Rectal smooth muscle tissue (tissue), 1 donor: ENCODE results near the gene CAMK2A.

ENCODE experiments used
- H3K27ac ChIP-seq: one replicate; pipeline ENCODE4 v1.7.0; 2013; ENCODE audit warnings: low read depth, low read length, inconsistent platforms
- H3K27me3 ChIP-seq: one replicate; pipeline ENCODE4 v1.7.0; 2013; ENCODE audit warnings: low read length; ENCODE audit not compliant: control insufficient read depth, insufficient read depth
- H3K36me3 ChIP-seq: one replicate; pipeline ENCODE4 v1.7.0; 2013; ENCODE audit warnings: low read length; ENCODE audit not compliant: control insufficient read depth, insufficient read depth
- H3K4me1 ChIP-seq: one replicate; pipeline ENCODE4 v1.7.0; 2013; ENCODE audit warnings: low read length; ENCODE audit not compliant: control insufficient read depth, insufficient read depth
- H3K4me3 ChIP-seq: one replicate; pipeline ENCODE4 v1.7.0; 2013; ENCODE audit warnings: low read length
- H3K9ac ChIP-seq: one replicate; pipeline ENCODE4 v1.7.0; 2013; ENCODE audit warnings: low read length

The CAMK2A gene

GRCh38 chr5:150215979-150216944, 73.3 kb downstream of the CAMK2A start:
- no peak overlapping the region for H3K4me3 ChIP-seq
- H3K4me1 ChIP-seq: no peaks in the 10 kb centered on the region
- H3K36me3 ChIP-seq: no peaks in the 10 kb centered on the region
- no peaks in the 10 kb centered on the region for H3K27me3 ChIP-seq
- no peak overlapping the region for H3K27ac ChIP-seq
- H3K9ac ChIP-seq: no peak overlapping the region

- H3K4me1 ChIP-seq: no peaks in the 10 kb centered on the region
- no peak overlapping the region for H3K9ac ChIP-seq
- H3K36me3 ChIP-seq: no peaks in the 10 kb centered on the region
- H3K4me3 ChIP-seq: no peak overlapping the region
- no peaks in the 10 kb centered on the region for H3K27me3 ChIP-seq
- no peak overlapping the region for H3K27ac ChIP-seq
These were observed 75.3 kb downstream of the CAMK2A start for GRCh38 chr5:150214289-150214688.

DNA sequence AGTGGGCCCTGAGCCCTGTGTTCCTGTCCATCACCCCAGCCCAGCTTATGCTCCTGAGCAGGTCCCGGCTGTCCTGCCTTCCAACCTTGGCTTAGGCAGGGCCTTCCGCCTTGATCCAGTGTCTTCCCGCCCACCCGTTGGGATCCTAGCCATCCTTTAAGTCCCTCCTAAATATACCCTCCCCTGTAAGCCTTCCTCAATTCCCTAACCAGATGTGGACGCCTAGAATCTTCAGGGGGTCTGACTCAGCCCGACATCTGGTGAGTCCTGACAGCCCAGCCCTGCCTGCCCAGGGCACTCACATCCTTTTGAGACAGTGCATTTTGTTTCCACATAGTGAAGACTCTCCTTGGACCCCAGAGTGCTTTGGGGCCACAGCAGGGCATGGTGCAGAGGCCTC, 76.0 kb downstream of the CAMK2A start:
- no peaks in the 10 kb centered on the region for H3K27me3 ChIP-seq
- no peaks in the 10 kb centered on the region for H3K4me1 ChIP-seq
- H3K36me3 ChIP-seq: no peaks in the 10 kb centered on the region
- H3K4me3 ChIP-seq: no peak overlapping the region
- H3K9ac ChIP-seq: no peak overlapping the region
- no peak overlapping the region for H3K27ac ChIP-seq

DNA sequence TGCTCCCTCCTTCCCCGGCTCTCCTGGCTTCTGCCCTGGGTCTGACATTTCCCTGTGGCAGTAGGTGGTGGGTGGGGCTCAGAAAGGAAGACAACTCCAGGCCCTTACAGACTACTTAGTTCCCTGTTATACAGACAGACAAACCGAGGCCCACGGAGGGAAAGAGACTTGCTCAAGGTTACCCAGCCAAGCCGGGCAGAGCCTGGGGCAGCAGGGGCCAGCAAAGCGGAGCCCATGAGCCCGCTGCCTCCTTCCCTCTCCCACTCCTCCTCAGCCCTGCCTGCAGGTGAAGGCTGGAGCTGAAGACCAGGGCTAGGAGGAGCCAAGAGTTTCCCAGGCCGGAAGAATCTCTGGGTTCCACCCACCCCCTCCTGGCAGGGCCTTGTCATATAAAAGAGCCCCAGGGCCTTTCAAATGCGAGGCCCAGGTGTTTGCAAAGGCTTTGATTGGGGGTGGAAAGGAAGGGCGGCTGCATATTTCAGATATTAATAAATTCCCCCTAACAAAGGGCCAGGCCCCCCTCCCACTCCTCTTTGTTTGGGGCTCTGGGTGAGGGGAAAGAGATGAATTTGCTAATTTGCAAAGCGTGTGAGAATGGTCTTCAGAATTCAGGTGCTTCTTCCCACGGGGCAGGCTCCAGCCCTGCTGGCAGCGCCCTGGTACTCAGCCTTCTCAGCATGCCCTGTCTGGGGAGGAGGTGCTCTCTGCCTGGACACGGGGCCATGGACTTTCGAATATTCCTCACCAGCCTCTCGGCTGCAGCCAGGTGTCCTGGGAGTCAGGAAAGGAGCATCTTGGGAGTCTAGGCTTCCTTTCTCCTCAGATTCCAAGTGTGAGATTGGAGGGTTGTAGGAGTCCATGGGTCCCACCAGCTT, 78.2 kb downstream of the CAMK2A start:
- Histone ChIP-seq H3K4me3 (no peak overlapping the region), H3K27ac (no peak overlapping the region), H3K9ac (no peak overlapping the region), H3K36me3 (no peaks in the 10 kb centered on the region), H3K27me3 (no peaks in the 10 kb centered on the region), H3K4me1 (no peaks in the 10 kb centered on the region)

DNA sequence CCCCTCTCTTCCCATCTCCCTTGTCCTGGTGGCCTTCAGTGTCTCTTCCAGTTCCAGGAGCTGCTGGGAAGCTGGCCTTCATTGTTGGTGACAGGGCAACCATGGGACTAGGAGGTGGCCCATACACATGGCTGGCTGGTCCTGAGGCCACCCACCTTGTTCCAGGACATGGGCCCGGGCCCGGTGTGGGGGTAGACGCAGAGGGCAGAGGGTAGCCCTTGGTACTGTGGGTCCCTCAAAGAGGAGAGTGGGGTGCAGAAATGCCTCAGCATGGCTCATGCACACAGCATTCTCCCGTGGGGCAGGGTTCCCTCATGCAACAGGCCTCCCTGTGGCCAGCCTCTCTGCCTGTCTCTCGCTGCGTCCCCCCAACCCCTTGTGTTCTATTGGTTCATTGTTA, 78.9 kb downstream of the CAMK2A start:
- no peak overlapping the region for H3K27ac ChIP-seq
- no peaks in the 10 kb centered on the region for H3K4me1 ChIP-seq
- no peak overlapping the region for H3K9ac ChIP-seq
- H3K36me3 ChIP-seq: no peaks in the 10 kb centered on the region
- no peaks in the 10 kb centered on the region for H3K27me3 ChIP-seq
- no peak overlapping the region for H3K4me3 ChIP-seq

DNA sequence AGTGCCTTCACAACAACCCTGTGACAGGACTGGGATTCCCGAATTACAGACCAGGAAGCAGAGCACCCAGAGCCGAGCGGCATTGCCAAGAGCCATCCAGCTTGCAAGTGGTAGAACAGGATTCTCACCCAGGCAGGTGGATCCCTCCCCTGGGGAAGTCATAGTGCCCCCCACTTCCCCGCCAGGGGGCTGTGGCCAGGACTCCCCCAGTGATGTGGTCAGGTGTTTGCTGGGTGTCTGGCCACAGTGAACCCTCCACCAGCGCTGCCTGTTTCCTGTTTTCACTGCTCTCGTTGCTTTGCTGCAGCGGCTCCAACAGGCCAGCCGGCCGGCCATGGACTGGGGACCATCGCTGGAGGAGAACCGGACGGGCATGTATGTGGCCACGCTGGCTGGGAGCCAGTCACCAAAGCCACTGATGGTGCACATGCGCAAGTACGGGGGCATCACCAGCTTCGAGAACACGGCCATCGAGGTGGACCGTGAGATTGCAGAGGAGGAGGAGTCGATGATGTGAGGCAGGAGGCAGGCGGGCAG, 80.4 kb downstream of the CAMK2A start:
- Histone ChIP-seq H3K4me1 (no peaks in the 10 kb centered on the region), H3K27ac (no peak overlapping the region), H3K4me3 (peak overlapping the region; percentile 19), H3K36me3 (no peaks in the 10 kb centered on the region), H3K9ac (no peak overlapping the region), H3K27me3 (no peaks in the 10 kb centered on the region)

DNA sequence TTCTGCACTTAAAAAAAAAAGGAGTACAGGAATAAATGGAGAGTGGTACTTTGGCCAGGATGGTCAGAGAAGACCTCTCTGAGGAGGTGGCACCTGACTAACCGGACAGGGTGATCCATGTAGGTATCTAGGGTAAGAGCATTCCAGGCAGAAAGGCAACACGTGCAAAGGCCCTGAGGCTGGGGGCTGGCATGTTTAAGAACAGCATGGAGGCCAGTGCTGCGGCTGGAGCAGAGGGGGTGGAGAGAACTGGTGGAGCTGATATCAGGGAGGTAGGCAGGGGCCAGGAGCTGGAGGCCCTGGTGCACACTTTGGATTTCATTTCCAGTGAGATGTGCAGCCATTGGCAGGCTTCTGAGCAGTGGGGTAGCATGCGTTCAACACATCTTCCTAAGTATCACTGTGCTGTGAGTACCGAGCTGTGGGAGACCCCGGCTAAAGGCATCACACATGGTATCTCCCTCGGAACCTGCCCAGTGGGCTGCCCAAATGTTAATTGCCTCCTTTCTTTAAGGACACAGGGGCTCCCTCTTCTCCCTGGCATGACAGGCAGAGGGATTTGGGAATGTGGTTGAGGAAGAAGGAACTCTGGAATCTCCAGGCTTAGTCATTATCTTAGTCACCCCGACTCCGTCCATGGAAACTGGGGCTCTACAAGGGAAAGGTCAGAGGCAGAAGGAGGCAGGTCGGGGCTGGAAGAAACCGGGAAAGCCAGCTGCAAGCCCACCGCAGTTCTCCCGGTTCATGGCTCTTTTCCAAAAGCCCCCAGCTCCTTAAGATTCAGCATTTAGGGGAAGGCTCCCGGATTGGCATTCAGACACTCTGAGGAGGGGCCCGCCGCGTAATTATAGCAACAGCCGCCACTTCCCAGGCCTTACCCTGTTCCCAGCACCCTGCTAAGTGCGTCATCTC, 81.1 kb downstream of the CAMK2A start:
- peak overlapping the region; percentile 19 for H3K4me3 ChIP-seq
- no peaks in the 10 kb centered on the region for H3K4me1 ChIP-seq
- no peaks in the 10 kb centered on the region for H3K36me3 ChIP-seq
- no peaks in the 10 kb centered on the region for H3K27me3 ChIP-seq
- H3K27ac ChIP-seq: no peak overlapping the region
- H3K9ac ChIP-seq: no peak overlapping the region

DNA sequence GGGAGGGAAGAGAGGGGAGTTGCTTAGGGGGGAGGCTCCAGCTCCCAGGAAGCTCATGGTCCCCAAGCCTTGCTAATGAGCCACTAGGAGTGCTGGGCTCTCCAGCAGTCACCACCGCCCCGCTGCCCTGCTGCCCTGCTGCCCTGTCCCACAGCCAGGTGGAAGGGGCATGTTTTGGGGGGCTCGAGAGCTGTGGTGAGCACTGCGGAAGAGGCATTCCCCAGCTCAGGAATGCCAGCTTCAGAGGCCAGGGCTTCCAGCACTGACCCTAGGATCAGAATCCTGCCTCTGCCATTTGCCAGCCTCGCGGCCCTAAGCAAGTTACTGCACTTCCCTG, 82.8 kb downstream of the CAMK2A start:
- no peak overlapping the region for H3K4me3 ChIP-seq
- H3K4me1 ChIP-seq: no peaks in the 10 kb centered on the region
- H3K27ac ChIP-seq: no peak overlapping the region
- H3K27me3 ChIP-seq: no peaks in the 10 kb centered on the region
- H3K9ac ChIP-seq: no peak overlapping the region
- H3K36me3 ChIP-seq: no peaks in the 10 kb centered on the region

GRCh38 chr5:150206098-150206778, 83.3 kb downstream of the CAMK2A start:
- Histone ChIP-seq H3K9ac (no peak overlapping the region), H3K27me3 (no peaks in the 10 kb centered on the region), H3K36me3 (no peaks in the 10 kb centered on the region), H3K4me3 (no peak overlapping the region), H3K4me1 (no peaks in the 10 kb centered on the region), H3K27ac (no peak overlapping the region)

GRCh38 chr5:150204590-150204960, 85.0 kb downstream of the CAMK2A start:
- Histone ChIP-seq H3K4me3 (no peak overlapping the region), H3K4me1 (no peaks in the 10 kb centered on the region), H3K36me3 (no peaks in the 10 kb centered on the region), H3K27ac (no peak overlapping the region), H3K9ac (no peak overlapping the region), H3K27me3 (no peaks in the 10 kb centered on the region)

DNA sequence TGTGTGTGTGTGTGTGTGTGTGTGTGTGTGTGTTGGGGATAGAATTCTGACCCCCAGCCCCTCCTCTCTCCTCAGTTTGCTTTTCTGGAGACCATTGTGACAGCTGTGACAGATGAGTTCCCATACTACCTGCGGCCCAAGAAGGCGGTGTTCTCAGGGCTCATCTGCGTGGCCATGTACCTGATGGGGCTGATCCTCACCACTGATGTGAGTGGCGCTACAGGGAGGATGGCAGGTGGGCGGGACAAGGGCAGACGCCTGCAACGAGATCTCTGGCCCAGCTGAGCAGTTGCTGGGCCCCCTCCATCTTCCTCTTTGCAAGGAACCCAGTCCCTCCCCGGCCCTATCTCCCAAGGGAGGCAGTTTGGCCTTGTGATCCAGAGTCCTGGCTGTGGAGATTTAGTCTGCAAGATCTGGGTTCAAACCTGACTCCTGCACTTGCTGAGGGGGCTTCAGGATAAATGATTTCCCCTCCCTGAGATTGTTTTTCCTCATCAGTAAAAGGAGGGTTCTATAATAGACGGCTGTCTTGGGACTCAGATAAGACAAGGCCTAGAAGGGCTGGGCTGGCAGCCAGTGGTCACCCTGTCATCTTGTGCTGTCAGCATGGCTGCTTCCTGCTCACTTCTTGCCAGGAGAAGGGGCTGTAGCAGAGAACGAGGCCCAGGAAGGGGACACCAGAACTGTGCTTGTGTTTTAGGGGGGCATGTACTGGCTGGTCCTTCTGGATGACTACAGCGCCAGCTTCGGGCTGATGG, 85.6 kb downstream of the CAMK2A start:
- no peak overlapping the region for H3K9ac ChIP-seq
- no peak overlapping the region for H3K27ac ChIP-seq
- H3K4me1 ChIP-seq: no peaks in the 10 kb centered on the region
- H3K4me3 ChIP-seq: no peak overlapping the region
- H3K27me3 ChIP-seq: no peaks in the 10 kb centered on the region
- no peaks in the 10 kb centered on the region for H3K36me3 ChIP-seq
